Mononuclear cell (primary cell): ENCODE data around the gene KLHDC8A. TPM values are rescaled to one million over a fixed set of nuclear protein-coding genes. Genes with fewer than 3 reads are reported as not detected.

Source experiments
- H3K27me3 ChIP-seq: 2 replicates; pipeline ENCODE4 v1.6.0; 2011; ENCODE audit warnings: low read length, control low read depth; ENCODE audit not compliant: insufficient read depth
- H3K4me1 ChIP-seq: 2 replicates; pipeline ENCODE4 v1.5.1; 2011; ENCODE audit warnings: mild to moderate bottlenecking, low read length, control low read depth; ENCODE audit not compliant: insufficient read depth
- H3K4me3 ChIP-seq: 2 replicates; pipeline ENCODE4 v1.5.1; 2011; ENCODE audit warnings: mild to moderate bottlenecking, low read length, moderate library complexity
- H3K9me3 ChIP-seq: 2 replicates; pipeline ENCODE4 v1.5.1; 2011; ENCODE audit warnings: low read depth, mild to moderate bottlenecking, control low read depth, low read length
- total RNA-seq: library from RNA; depleted of rRNA; stranded (reverse); fragments of >200 nt; gene quantifications from one replicate; pipeline ENCODE4 v1.2.3, GENCODE V29; 2012

The KLHDC8A gene
- total RNA-seq, 1 donor: 0.21 TPM

- H3K9me3 ChIP-seq: no peaks in the 10 kb centered on the region
- no peak overlapping the region for H3K4me3 ChIP-seq
- no peaks in the 10 kb centered on the region for H3K4me1 ChIP-seq
- H3K27me3 ChIP-seq: peaks cover 4% of the 10 kb centered on the region
Observed at GRCh38 chr1:205355075-205355453, 1.7 kb downstream of the KLHDC8A start.

GRCh38 chr1:205354259-205355074 is 2.3 kb downstream of the KLHDC8A start:
- no peaks in the 10 kb centered on the region for H3K9me3 ChIP-seq
- H3K4me1 ChIP-seq: peaks cover 3% of the 10 kb centered on the region
- H3K27me3 ChIP-seq: peaks cover 4% of the 10 kb centered on the region
- H3K4me3 ChIP-seq: no peak overlapping the region

GRCh38 chr1:205353612-205354011 is 3.1 kb downstream of the KLHDC8A start:
- H3K4me1 ChIP-seq: peaks cover 11% of the 10 kb centered on the region
- H3K27me3 ChIP-seq: peaks cover 4% of the 10 kb centered on the region
- no peak overlapping the region for H3K4me3 ChIP-seq
- no peaks in the 10 kb centered on the region for H3K9me3 ChIP-seq

GRCh38 chr1:205353191-205353590 is 3.5 kb downstream of the KLHDC8A start:
- peaks cover 4% of the 10 kb centered on the region for H3K27me3 ChIP-seq
- H3K4me3 ChIP-seq: no peak overlapping the region
- peaks cover 15% of the 10 kb centered on the region for H3K4me1 ChIP-seq
- no peaks in the 10 kb centered on the region for H3K9me3 ChIP-seq

- no peak overlapping the region for H3K4me3 ChIP-seq
- H3K9me3 ChIP-seq: no peaks in the 10 kb centered on the region
- H3K4me1 ChIP-seq: peaks cover 18% of the 10 kb centered on the region
- peaks cover 2% of the 10 kb centered on the region for H3K27me3 ChIP-seq
Observed at GRCh38 chr1:205351984-205352713, 4.6 kb downstream of the KLHDC8A start.

GRCh38 chr1:205350691-205351141 is 6.0 kb downstream of the KLHDC8A start:
- Histone ChIP-seq H3K4me1 (peaks cover 18% of the 10 kb centered on the region), H3K9me3 (no peaks in the 10 kb centered on the region), H3K4me3 (no peak overlapping the region), H3K27me3 (peaks cover 12% of the 10 kb centered on the region)

- peaks cover 17% of the 10 kb centered on the region for H3K27me3 ChIP-seq
- peaks cover 18% of the 10 kb centered on the region for H3K4me1 ChIP-seq
- no peaks in the 10 kb centered on the region for H3K9me3 ChIP-seq
- H3K4me3 ChIP-seq: no peak overlapping the region
Observed at GRCh38 chr1:205350124-205350523, 6.6 kb downstream of the KLHDC8A start.

- peaks cover 27% of the 10 kb centered on the region for H3K4me1 ChIP-seq
- H3K4me3 ChIP-seq: no peak overlapping the region
- H3K27me3 ChIP-seq: peaks cover 28% of the 10 kb centered on the region
- no peaks in the 10 kb centered on the region for H3K9me3 ChIP-seq
Observed at GRCh38 chr1:205348554-205349487, 7.9 kb downstream of the KLHDC8A start.

GRCh38 chr1:205346956-205347574 is 9.7 kb downstream of the KLHDC8A start:
- peaks cover 34% of the 10 kb centered on the region for H3K4me1 ChIP-seq
- no peaks in the 10 kb centered on the region for H3K9me3 ChIP-seq
- H3K27me3 ChIP-seq: peaks cover 43% of the 10 kb centered on the region
- H3K4me3 ChIP-seq: no peak overlapping the region

GRCh38 chr1:205345761-205346160 is 11.0 kb downstream of the KLHDC8A start:
- H3K9me3 ChIP-seq: no peaks in the 10 kb centered on the region
- peaks cover 43% of the 10 kb centered on the region for H3K27me3 ChIP-seq
- peaks cover 34% of the 10 kb centered on the region for H3K4me1 ChIP-seq
- no peak overlapping the region for H3K4me3 ChIP-seq

- peaks cover 30% of the 10 kb centered on the region for H3K4me1 ChIP-seq
- H3K27me3 ChIP-seq: peaks cover 43% of the 10 kb centered on the region
- H3K4me3 ChIP-seq: no peak overlapping the region
- H3K9me3 ChIP-seq: no peaks in the 10 kb centered on the region
Observed at GRCh38 chr1:205344066-205344928, 12.4 kb downstream of the KLHDC8A start.

- Histone ChIP-seq H3K4me1 (peaks cover 22% of the 10 kb centered on the region), H3K4me3 (no peak overlapping the region), H3K9me3 (no peaks in the 10 kb centered on the region), H3K27me3 (peaks cover 43% of the 10 kb centered on the region)
Observed at GRCh38 chr1:205343431-205344065, 13.2 kb downstream of the KLHDC8A start.

GRCh38 chr1:205342986-205343385 is 13.7 kb downstream of the KLHDC8A start:
- Histone ChIP-seq H3K4me1 (peaks cover 17% of the 10 kb centered on the region), H3K4me3 (no peak overlapping the region), H3K27me3 (peaks cover 43% of the 10 kb centered on the region), H3K9me3 (no peaks in the 10 kb centered on the region)
